Liver (tissue), 9 donors: ENCODE measurements around the gene EPB41L4A. TPM values are rescaled to one million over a fixed set of nuclear protein-coding genes. Genes with fewer than 3 reads are reported as not detected.

Experiments
- DNase-seq: peaks from one replicate; pipeline ENCODE4 v3.0.0-alpha.2; 2017; ENCODE audit warnings: low spot score
- H3K27ac ChIP-seq, 2 donors: one replicate each; pipeline ENCODE4 v1.7.0; 2013; ENCODE audit warnings: inconsistent platforms in 2 of 2, low read length in 2 of 2, control low read depth in 1 of 2, low read depth in 1 of 2, mild to moderate bottlenecking in 1 of 2
- H3K27me3 ChIP-seq, 4 donors: one replicate each; pipeline versions ENCODE4 v1.6.1 to v1.7.0; 2013; ENCODE audit warnings: low read length in 3 of 4, inconsistent platforms in 1 of 4, mild to moderate bottlenecking in 1 of 4, moderate library complexity in 1 of 4; ENCODE audit not compliant: control insufficient read depth in 4 of 4, insufficient read depth in 4 of 4
- H3K36me3 ChIP-seq, 4 donors: one replicate each; pipeline versions ENCODE4 v1.6.1 to v1.7.0; 2013; ENCODE audit warnings: low read length in 3 of 4, mild to moderate bottlenecking in 3 of 4, low read depth in 1 of 4, moderate library complexity in 1 of 4; ENCODE audit not compliant: control insufficient read depth in 4 of 4, insufficient read depth in 3 of 4
- H3K4me1 ChIP-seq, 4 donors: one replicate each; pipeline versions ENCODE4 v1.6.1 to v1.7.0; 2013; ENCODE audit warnings: low read length in 3 of 4, mild to moderate bottlenecking in 3 of 4, moderate library complexity in 1 of 4; ENCODE audit not compliant: control insufficient read depth in 4 of 4, insufficient read depth in 4 of 4
- H3K4me3 ChIP-seq, 3 donors: one replicate each; pipeline versions ENCODE4 v1.6.1 to v1.7.0; 2013; ENCODE audit warnings: low read length in 3 of 3, control low read depth in 1 of 3, low read depth in 1 of 3, mild to moderate bottlenecking in 1 of 3
- H3K9ac ChIP-seq, 2 donors: one replicate each; pipeline ENCODE4 v1.7.0; 2013; ENCODE audit warnings: low read length in 2 of 2, mild to moderate bottlenecking in 2 of 2, moderate library complexity in 2 of 2, control low read depth in 1 of 2, low read depth in 1 of 2
- H3K9me3 ChIP-seq, 4 donors: one replicate each; pipeline versions ENCODE4 v1.6.1 to v1.7.0; 2013; ENCODE audit warnings: low read length in 3 of 4; ENCODE audit not compliant: control insufficient read depth in 4 of 4
- EGR1 ChIP-seq, 2 donors: IDR thresholded peaks; 2 replicates each; pipeline ENCODE4 v1.6.1; 2016 to 2018; ENCODE audit warnings: antibody characterized with exemption in 2 of 2, low read depth in 2 of 2
- FOXA1 ChIP-seq: IDR thresholded peaks from 2 replicates; pipeline ENCODE4 v1.6.1; 2016; ENCODE audit warnings: antibody characterized with exemption
- FOXA2 ChIP-seq: IDR thresholded peaks from 2 replicates; pipeline ENCODE4 v1.6.1; 2016; ENCODE audit warnings: antibody characterized with exemption
- GABPA ChIP-seq, 2 donors: IDR thresholded peaks in 1 of 2; conservative IDR thresholded peaks in 1 of 2; 2 replicates each; pipeline ENCODE4 v1.6.1; 2016; ENCODE audit warnings: antibody characterized with exemption in 2 of 2, mild to moderate bottlenecking in 1 of 2, moderate library complexity in 1 of 2
- HNF4A ChIP-seq, 2 donors: conservative IDR thresholded peaks; 2 replicates each; pipeline ENCODE4 v1.6.1; 2016; ENCODE audit warnings: antibody characterized with exemption in 2 of 2, mild to moderate bottlenecking in 2 of 2
- HNF4G ChIP-seq: IDR thresholded peaks from 2 replicates; pipeline ENCODE4 v1.6.1; 2016; ENCODE audit warnings: antibody characterized with exemption
- JUND ChIP-seq, 2 donors: IDR thresholded peaks; 2 replicates each; pipeline ENCODE4 v1.6.1; 2016; ENCODE audit warnings: antibody characterized with exemption in 2 of 2
- NR2F2 ChIP-seq: IDR thresholded peaks from 2 replicates; pipeline ENCODE4 v1.6.1; 2016; ENCODE audit warnings: antibody characterized with exemption
- RAD21 ChIP-seq, 2 donors: IDR thresholded peaks; 2 replicates each; pipeline ENCODE4 v1.6.1; 2016; ENCODE audit warnings: antibody characterized with exemption in 2 of 2, mild to moderate bottlenecking in 2 of 2
- RXRA ChIP-seq, 2 donors: IDR thresholded peaks; 2 replicates each; pipeline ENCODE4 v1.6.1; 2017 to 2018; ENCODE audit warnings: antibody characterized with exemption in 2 of 2, mild to moderate bottlenecking in 1 of 2
- TAF1 ChIP-seq: conservative IDR thresholded peaks from 2 replicates; pipeline ENCODE4 v1.6.1; 2016; ENCODE audit warnings: antibody characterized with exemption, mild to moderate bottlenecking
- YY1 ChIP-seq: IDR thresholded peaks from 2 replicates; pipeline ENCODE4 v1.6.1; 2016; ENCODE audit warnings: antibody characterized with exemption, mild to moderate bottlenecking
- WGBS: extraction: QIAGEN DNeasy Blood & Tissue Kit; methylation state at CpG from one replicate; pipeline ENCODE4 v1.1.7; 2013; 5-methylcytosine and 5-hydroxymethylcytosine counted together
- polyA plus RNA-seq, 2 donors: library from polyadenylated mRNA; stranded (reverse) in 1 of 2; unstranded in 1 of 2; fragments of 200-250 nt in 1 of 2; fragments of >200 nt in 1 of 2; fragmentation: Nextera tagmentation in 1 of 2; extraction: Ambion mirVana in 1 of 2; gene quantifications; one replicate each; pipeline versions ENCODE4 v1.2.1 to v1.2.3, GENCODE V29; 2013 to 2015
- total RNA-seq, 2 donors: library from RNA; depleted of rRNA; stranded (reverse); fragments of >200 nt; gene quantifications; one replicate each; pipeline ENCODE4 v1.2.3, GENCODE V29; 2014
- TF ChIP-seq, protein P1 (sequence below): IDR thresholded peaks from 2 replicates; pipeline ENCODE4 v1.6.1; 2016; ENCODE audit warnings: antibody characterized with exemption
- TF ChIP-seq, protein P2 (sequence below): IDR thresholded peaks from 2 replicates; pipeline ENCODE4 v1.6.1; 2016; ENCODE audit warnings: antibody characterized with exemption
- TF ChIP-seq, protein P3 (sequence below): IDR thresholded peaks from 2 replicates; pipeline ENCODE4 v1.6.1; 2016; ENCODE audit warnings: antibody characterized with exemption
- TF ChIP-seq, protein P4 (sequence below): IDR thresholded peaks from 2 replicates; pipeline ENCODE4 v1.6.1; 2016; ENCODE audit warnings: antibody characterized with exemption, mild to moderate bottlenecking
- donor health status: healthy.
- donor health status: healthy.
- donor health status: healthy.
- donor health status: healthy.
- donor health status: healthy.

The EPB41L4A gene
- total and polyA plus RNA-seq, 4 donors, result 1.1 to 8.0 (median 3.9) TPM

DNA sequence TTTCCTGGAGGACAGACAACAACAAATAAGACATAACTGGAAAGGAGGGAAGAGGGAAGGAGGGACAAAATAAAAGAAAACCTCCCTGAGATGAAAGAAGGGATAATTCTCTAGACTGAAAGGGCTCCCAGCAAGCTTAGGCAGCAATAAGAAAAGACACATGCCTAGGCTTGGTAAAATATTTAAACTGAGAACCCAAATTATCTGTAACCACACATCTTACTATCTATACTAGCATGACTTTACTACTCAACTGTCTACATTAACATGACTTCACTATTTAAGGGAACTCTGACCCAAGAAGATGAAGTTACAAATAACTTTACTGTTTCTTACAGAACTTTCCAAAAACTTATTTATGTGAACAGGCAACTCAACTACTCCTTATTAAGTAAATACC lies 95.9 kb downstream of the EPB41L4A start:
- H3K36me3 ChIP-seq, result no peaks in the 10 kb centered on the region
- peaks cover 0 to 5% (median 0%) of the 10 kb centered on the region in 4 donors for H3K27me3 ChIP-seq
- H3K27ac ChIP-seq, result no peak overlapping the region
- no peaks in the 10 kb centered on the region for H3K9me3 ChIP-seq
- H3K4me3 ChIP-seq, result no peak overlapping the region
- DNase-seq, result no peak
- TF ChIP-seq, protein P1, sequence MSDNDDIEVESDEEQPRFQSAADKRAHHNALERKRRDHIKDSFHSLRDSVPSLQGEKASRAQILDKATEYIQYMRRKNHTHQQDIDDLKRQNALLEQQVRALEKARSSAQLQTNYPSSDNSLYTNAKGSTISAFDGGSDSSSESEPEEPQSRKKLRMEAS, result no peak
- TF ChIP-seq, protein P2, sequence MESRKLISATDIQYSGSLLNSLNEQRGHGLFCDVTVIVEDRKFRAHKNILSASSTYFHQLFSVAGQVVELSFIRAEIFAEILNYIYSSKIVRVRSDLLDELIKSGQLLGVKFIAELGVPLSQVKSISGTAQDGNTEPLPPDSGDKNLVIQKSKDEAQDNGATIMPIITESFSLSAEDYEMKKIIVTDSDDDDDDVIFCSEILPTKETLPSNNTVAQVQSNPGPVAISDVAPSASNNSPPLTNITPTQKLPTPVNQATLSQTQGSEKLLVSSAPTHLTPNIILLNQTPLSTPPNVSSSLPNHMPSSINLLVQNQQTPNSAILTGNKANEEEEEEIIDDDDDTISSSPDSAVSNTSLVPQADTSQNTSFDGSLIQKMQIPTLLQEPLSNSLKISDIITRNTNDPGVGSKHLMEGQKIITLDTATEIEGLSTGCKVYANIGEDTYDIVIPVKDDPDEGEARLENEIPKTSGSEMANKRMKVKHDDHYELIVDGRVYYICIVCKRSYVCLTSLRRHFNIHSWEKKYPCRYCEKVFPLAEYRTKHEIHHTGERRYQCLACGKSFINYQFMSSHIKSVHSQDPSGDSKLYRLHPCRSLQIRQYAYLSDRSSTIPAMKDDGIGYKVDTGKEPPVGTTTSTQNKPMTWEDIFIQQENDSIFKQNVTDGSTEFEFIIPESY, result no peak
- TF ChIP-seq, protein P3, sequence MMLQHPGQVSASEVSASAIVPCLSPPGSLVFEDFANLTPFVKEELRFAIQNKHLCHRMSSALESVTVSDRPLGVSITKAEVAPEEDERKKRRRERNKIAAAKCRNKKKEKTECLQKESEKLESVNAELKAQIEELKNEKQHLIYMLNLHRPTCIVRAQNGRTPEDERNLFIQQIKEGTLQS, result no peak
- TF ChIP-seq FOXA2 (no peak), HNF4G (no peak), YY1 (no peak), RAD21 (IDR thresholded peaks at IDR 0.05) (no peak), HNF4A (conservative IDR thresholded peaks at IDR 0.05) (no peak), TAF1 (no peak), RXRA (IDR thresholded peaks at IDR 0.05) (no peak), FOXA1 (no peak)
- H3K4me1 ChIP-seq, result no peaks in the 10 kb centered on the region
- no peak overlapping the region for H3K9ac ChIP-seq

DNA sequence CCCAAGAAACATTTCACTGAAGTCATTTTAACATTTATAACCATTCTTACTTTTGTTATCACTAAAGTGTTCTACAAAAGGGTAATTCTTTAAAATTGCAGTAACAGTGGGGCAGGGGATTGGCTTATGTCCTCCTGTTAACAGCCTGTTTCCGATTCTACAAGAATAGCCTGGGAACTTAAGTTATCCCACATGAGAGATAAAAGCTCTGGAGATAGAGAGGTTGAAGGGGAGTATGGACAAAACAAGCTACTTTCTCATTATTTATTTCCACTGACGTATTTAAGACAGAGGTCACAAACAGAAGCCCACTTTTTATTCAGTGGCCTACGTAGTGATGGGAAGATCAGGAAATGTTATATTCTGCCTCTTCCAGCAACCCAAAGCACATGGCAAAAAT lies 98.7 kb downstream of the EPB41L4A start:
- Histone ChIP-seq H3K27ac (no peak overlapping the region), H3K4me1 (no peaks in the 10 kb centered on the region), H3K36me3 (no peaks in the 10 kb centered on the region), H3K9ac (no peak overlapping the region), H3K27me3 (peaks cover 0 to 2% (median 0%) of the 10 kb centered on the region in 4 donors), H3K9me3 (no peaks in the 10 kb centered on the region), H3K4me3 (no peak overlapping the region)
- no peak for TF ChIP-seq EGR1 (IDR thresholded peaks at IDR 0.05; ENCODE audit: low read depth in 2 of 2)
- no peak for TF ChIP-seq JUND (IDR thresholded peaks at IDR 0.05)
- no peak for TF ChIP-seq FOXA1
- TF ChIP-seq NR2F2, result no peak
- no peak for TF ChIP-seq TAF1
- TF ChIP-seq, protein P1, result no peak
- TF ChIP-seq HNF4G, result no peak
- no peak for TF ChIP-seq GABPA (IDR thresholded peaks at IDR 0.05 in 1 of 2, conservative IDR thresholded peaks at IDR 0.05 in 1 of 2)
- TF ChIP-seq HNF4A (conservative IDR thresholded peaks at IDR 0.05), result no peak
- TF ChIP-seq RXRA (IDR thresholded peaks at IDR 0.05), result no peak
- no peak for TF ChIP-seq YY1
- TF ChIP-seq RAD21 (IDR thresholded peaks at IDR 0.05), result no peak
- TF ChIP-seq, protein P4, sequence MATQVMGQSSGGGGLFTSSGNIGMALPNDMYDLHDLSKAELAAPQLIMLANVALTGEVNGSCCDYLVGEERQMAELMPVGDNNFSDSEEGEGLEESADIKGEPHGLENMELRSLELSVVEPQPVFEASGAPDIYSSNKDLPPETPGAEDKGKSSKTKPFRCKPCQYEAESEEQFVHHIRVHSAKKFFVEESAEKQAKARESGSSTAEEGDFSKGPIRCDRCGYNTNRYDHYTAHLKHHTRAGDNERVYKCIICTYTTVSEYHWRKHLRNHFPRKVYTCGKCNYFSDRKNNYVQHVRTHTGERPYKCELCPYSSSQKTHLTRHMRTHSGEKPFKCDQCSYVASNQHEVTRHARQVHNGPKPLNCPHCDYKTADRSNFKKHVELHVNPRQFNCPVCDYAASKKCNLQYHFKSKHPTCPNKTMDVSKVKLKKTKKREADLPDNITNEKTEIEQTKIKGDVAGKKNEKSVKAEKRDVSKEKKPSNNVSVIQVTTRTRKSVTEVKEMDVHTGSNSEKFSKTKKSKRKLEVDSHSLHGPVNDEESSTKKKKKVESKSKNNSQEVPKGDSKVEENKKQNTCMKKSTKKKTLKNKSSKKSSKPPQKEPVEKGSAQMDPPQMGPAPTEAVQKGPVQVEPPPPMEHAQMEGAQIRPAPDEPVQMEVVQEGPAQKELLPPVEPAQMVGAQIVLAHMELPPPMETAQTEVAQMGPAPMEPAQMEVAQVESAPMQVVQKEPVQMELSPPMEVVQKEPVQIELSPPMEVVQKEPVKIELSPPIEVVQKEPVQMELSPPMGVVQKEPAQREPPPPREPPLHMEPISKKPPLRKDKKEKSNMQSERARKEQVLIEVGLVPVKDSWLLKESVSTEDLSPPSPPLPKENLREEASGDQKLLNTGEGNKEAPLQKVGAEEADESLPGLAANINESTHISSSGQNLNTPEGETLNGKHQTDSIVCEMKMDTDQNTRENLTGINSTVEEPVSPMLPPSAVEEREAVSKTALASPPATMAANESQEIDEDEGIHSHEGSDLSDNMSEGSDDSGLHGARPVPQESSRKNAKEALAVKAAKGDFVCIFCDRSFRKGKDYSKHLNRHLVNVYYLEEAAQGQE, result no peak
- DNase-seq, result no peak
- 63% methylated on average over 3 of the region's 3 CpGs for WGBS
